Stimulated activated effector memory CD8-positive, alpha-beta T cell treated with anti-CD3 and anti-CD28 coated beads, Interleukin-12 subunit alpha, Interleukin-12 subunit beta, amount 100 ng/mL, for 72 hours (primary cell): ENCODE measurements around the gene MASP1.
"Not testable (repeated sequence)": the region's sequence is repeated elsewhere in the genome, so short reads cannot be mapped to it uniquely, and the experiment has no call there.

ENCODE experiments used
- ATAC-seq: fragments of 150-1000 bp; cut with Tn5 transposase; 2 replicates; pipeline ENCODE4 v1.10.0; 2021
- DNase-seq, 2 donors: peaks; one replicate each; pipeline ENCODE4 v3.0.0; 2021 to 2022; ENCODE audit warnings: low spot score in 2 of 2
- H3K27ac Mint-ChIP-seq: one replicate; pipeline ENCODE4 v1.8.0; 2022; ENCODE audit warnings: mild to moderate bottlenecking, mixed read lengths
- H3K36me3 Mint-ChIP-seq: one replicate; pipeline ENCODE4 v1.8.0; 2022; ENCODE audit warnings: mild to moderate bottlenecking, mixed read lengths
- H3K4me1 Mint-ChIP-seq: one replicate; pipeline ENCODE4 v1.8.0; 2022; ENCODE audit warnings: mixed read lengths
- H3K4me3 Mint-ChIP-seq: one replicate; pipeline ENCODE4 v1.8.0; 2022; ENCODE audit warnings: mild to moderate bottlenecking, mixed read lengths
- H3K9me3 Mint-ChIP-seq: one replicate; pipeline ENCODE4 v1.8.0; 2022; ENCODE audit warnings: mixed read lengths

MASP1 gene

GRCh38 chr3:187262360-187262759 lies 29.2 kb downstream of the MASP1 start:
- Mint-ChIP-seq H3K36me3 (no peaks in the 10 kb centered on the region), H3K9me3 (no peaks in the 10 kb centered on the region), H3K4me1 (no peaks in the 10 kb centered on the region), H3K4me3 (no peak overlapping the region), H3K27ac (no peak overlapping the region)
- ATAC-seq = no peak
- no peak for DNase-seq

GRCh38 chr3:187261541-187261969 lies 30.0 kb downstream of the MASP1 start:
- Mint-ChIP-seq H3K4me3 (no peak overlapping the region), H3K36me3 (no peaks in the 10 kb centered on the region), H3K4me1 (no peaks in the 10 kb centered on the region), H3K9me3 (no peaks in the 10 kb centered on the region), H3K27ac (no peak overlapping the region)
- ATAC-seq = no peak
- DNase-seq = no peak

GRCh38 chr3:187259171-187259570 lies 32.4 kb downstream of the MASP1 start:
- no peak overlapping the region for H3K27ac Mint-ChIP-seq
- no peaks in the 10 kb centered on the region for H3K9me3 Mint-ChIP-seq
- H3K4me1 Mint-ChIP-seq = no peaks in the 10 kb centered on the region
- DNase-seq (no peak), ATAC-seq (no peak)
- no peak overlapping the region for H3K4me3 Mint-ChIP-seq
- H3K36me3 Mint-ChIP-seq = no peaks in the 10 kb centered on the region

- no peaks in the 10 kb centered on the region for H3K4me1 Mint-ChIP-seq
- no peak overlapping the region for H3K4me3 Mint-ChIP-seq
- no peak overlapping the region for H3K27ac Mint-ChIP-seq
- H3K9me3 Mint-ChIP-seq = no peaks in the 10 kb centered on the region
- DNase-seq = no peak
- no peak for ATAC-seq
- no peaks in the 10 kb centered on the region for H3K36me3 Mint-ChIP-seq
Measured at GRCh38 chr3:187257992-187258692, 33.4 kb downstream of the MASP1 start.

GRCh38 chr3:187257471-187257870 lies 34.1 kb downstream of the MASP1 start:
- Mint-ChIP-seq H3K36me3 (no peaks in the 10 kb centered on the region), H3K27ac (no peak overlapping the region), H3K4me1 (no peaks in the 10 kb centered on the region), H3K9me3 (no peaks in the 10 kb centered on the region), H3K4me3 (no peak overlapping the region)
- DNase-seq = no peak
- ATAC-seq = no peak

GRCh38 chr3:187256051-187256616 lies 35.4 kb downstream of the MASP1 start:
- H3K4me3 Mint-ChIP-seq = no peak overlapping the region
- DNase-seq (no peak), ATAC-seq (no peak)
- no peak overlapping the region for H3K27ac Mint-ChIP-seq
- H3K9me3 Mint-ChIP-seq = no peaks in the 10 kb centered on the region
- H3K4me1 Mint-ChIP-seq = no peaks in the 10 kb centered on the region
- no peaks in the 10 kb centered on the region for H3K36me3 Mint-ChIP-seq

- no peak for DNase-seq
- H3K4me3 Mint-ChIP-seq = no peak overlapping the region
- no peaks in the 10 kb centered on the region for H3K4me1 Mint-ChIP-seq
- H3K36me3 Mint-ChIP-seq = no peaks in the 10 kb centered on the region
- no peak for ATAC-seq
- no peaks in the 10 kb centered on the region for H3K9me3 Mint-ChIP-seq
- no peak overlapping the region for H3K27ac Mint-ChIP-seq
Measured at GRCh38 chr3:187255314-187255713, 36.2 kb downstream of the MASP1 start.

GRCh38 chr3:187252311-187252710 lies 39.2 kb downstream of the MASP1 start:
- H3K4me1 Mint-ChIP-seq = no peaks in the 10 kb centered on the region
- no peak overlapping the region for H3K27ac Mint-ChIP-seq
- no peak overlapping the region for H3K4me3 Mint-ChIP-seq
- no peaks in the 10 kb centered on the region for H3K9me3 Mint-ChIP-seq
- DNase-seq = no peak
- ATAC-seq = no peak
- H3K36me3 Mint-ChIP-seq = no peaks in the 10 kb centered on the region

GRCh38 chr3:187251599-187251998 lies 39.9 kb downstream of the MASP1 start:
- DNase-seq = no peak
- no peak overlapping the region for H3K4me3 Mint-ChIP-seq
- H3K27ac Mint-ChIP-seq = no peak overlapping the region
- H3K9me3 Mint-ChIP-seq = no peaks in the 10 kb centered on the region
- no peaks in the 10 kb centered on the region for H3K36me3 Mint-ChIP-seq
- no peaks in the 10 kb centered on the region for H3K4me1 Mint-ChIP-seq
- no peak for ATAC-seq

GRCh38 chr3:187247398-187247797 lies 44.1 kb downstream of the MASP1 start:
- DNase-seq (no peak), ATAC-seq (no peak)
- H3K36me3 Mint-ChIP-seq = no peaks in the 10 kb centered on the region
- no peaks in the 10 kb centered on the region for H3K9me3 Mint-ChIP-seq
- H3K4me3 Mint-ChIP-seq = no peak overlapping the region
- H3K27ac Mint-ChIP-seq = no peak overlapping the region
- no peaks in the 10 kb centered on the region for H3K4me1 Mint-ChIP-seq

- peak; percentile 36 for ATAC-seq
- Mint-ChIP-seq H3K4me1 (no peaks in the 10 kb centered on the region), H3K36me3 (no peaks in the 10 kb centered on the region), H3K4me3 (no peak overlapping the region), H3K27ac (no peak overlapping the region), H3K9me3 (no peaks in the 10 kb centered on the region)
- DNase-seq = no peak
Measured at GRCh38 chr3:187243933-187244524, 47.5 kb downstream of the MASP1 start.

GRCh38 chr3:187242900-187243299 lies 48.6 kb downstream of the MASP1 start:
- no peak for DNase-seq
- Mint-ChIP-seq H3K27ac (no peak overlapping the region), H3K4me1 (no peaks in the 10 kb centered on the region), H3K36me3 (no peaks in the 10 kb centered on the region), H3K9me3 (no peaks in the 10 kb centered on the region), H3K4me3 (no peak overlapping the region)
- no peak for ATAC-seq

- no peaks in the 10 kb centered on the region for H3K36me3 Mint-ChIP-seq
- no peak for DNase-seq
- H3K4me1 Mint-ChIP-seq = no peaks in the 10 kb centered on the region
- no peak overlapping the region for H3K27ac Mint-ChIP-seq
- H3K9me3 Mint-ChIP-seq = no peaks in the 10 kb centered on the region
- peak; percentile 11 for ATAC-seq
- no peak overlapping the region for H3K4me3 Mint-ChIP-seq
Measured at GRCh38 chr3:187242435-187242834, 49.1 kb downstream of the MASP1 start.

- ATAC-seq, H3K36me3 Mint-ChIP-seq, H3K9me3 Mint-ChIP-seq, H3K27ac Mint-ChIP-seq, H3K4me3 Mint-ChIP-seq, DNase-seq, H3K4me1 Mint-ChIP-seq: not testable (repeated sequence)
Measured at GRCh38 chr3:187238835-187239234, 52.7 kb downstream of the MASP1 start.

- DNase-seq (no peak), ATAC-seq (no peak)
- Mint-ChIP-seq H3K4me1 (no peaks in the 10 kb centered on the region), H3K4me3 (no peak overlapping the region), H3K36me3 (no peaks in the 10 kb centered on the region), H3K27ac (no peak overlapping the region), H3K9me3 (no peaks in the 10 kb centered on the region)
Measured at GRCh38 chr3:187238239-187238638, 53.3 kb downstream of the MASP1 start.

- Mint-ChIP-seq H3K27ac (no peak overlapping the region), H3K4me1 (no peaks in the 10 kb centered on the region), H3K36me3 (no peaks in the 10 kb centered on the region), H3K9me3 (no peaks in the 10 kb centered on the region), H3K4me3 (no peak overlapping the region)
- ATAC-seq (no peak), DNase-seq (no peak)
Measured at GRCh38 chr3:187237741-187238140, 53.8 kb downstream of the MASP1 start.
